Fibroblast of gingiva (primary cell): Measurements from ENCODE around the gene RAB42.
"Not testable (repeated sequence)": the region's sequence is repeated elsewhere in the genome, so short reads cannot be mapped to it uniquely, and the experiment has no call there.

Experiments
- DNase-seq: peaks from one replicate; pipeline ENCODE4 v3.0.0-alpha.2; 2011; ENCODE audit warnings: low read depth

Gene RAB42

DNA sequence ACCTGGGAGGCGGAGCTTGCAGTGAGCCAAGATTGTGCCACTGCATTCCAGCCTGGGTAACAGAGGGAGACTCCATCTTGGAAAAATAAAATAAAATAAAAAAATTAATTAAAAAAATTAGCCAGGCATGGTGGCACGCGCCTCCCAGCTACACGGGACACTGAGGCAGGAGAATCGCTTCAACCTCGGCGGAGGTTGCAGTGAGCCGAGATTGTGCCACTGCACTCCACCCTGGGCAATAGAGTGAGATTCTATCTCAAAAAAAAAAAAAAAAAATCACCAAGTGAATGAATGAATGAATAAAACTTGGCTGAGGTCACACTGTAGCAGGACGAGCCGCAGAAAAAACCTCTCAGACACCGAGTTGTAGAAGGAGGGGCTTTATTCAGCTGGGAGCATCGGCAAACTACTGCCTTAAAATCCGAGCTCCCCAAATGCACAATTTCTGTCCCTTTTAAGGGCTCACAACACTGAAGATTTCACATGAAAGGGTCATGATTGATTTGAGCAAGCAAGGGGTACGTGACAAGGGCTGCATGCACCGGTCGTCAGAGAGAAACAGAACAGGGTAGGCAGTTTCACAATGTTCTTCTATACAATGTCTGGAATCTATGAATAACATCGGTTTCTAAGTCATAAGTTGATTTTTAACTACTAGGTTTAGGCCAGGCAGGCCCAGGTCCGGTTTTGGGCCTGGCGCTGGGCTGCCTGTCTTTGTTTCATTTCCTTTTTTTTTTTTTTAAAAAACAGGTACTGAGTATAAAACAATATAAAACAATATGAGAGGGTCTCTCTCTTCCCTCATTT lies 5.3 kb upstream of the RAB42 start:
- not testable (repeated sequence) for DNase-seq

DNA sequence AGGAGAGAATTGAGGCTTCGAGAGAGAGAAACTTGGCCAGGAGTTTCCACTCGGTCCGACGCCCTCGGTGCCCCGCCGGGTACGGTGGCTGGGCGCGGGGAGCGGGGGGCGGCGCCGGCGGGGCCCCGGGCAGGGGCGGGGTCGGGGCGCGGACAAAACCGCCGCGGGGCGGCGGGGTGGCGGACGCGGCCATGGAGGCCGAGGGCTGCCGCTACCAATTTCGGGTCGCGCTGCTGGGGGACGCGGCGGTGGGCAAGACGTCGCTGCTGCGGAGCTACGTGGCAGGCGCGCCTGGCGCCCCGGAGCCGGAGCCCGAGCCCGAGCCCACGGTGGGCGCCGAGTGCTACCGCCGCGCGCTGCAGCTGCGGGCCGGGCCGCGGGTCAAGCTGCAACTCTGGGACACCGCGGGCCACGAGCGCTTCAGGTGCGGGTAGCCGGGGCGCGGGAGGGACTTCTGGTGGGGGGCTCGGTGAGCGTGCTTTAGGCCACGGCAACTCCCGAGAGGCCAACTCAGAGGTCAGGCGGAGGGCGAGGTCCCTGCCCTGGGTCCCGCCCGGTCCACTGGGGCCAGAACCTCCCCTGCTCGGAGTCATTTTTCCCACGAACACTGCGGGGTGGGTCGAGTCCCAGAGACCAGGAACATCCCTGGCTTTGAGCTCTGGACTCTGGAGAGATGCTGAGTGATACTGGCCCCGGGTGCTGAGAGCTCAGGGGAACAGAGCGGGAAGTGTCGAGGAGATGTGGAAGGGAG lies 431 bp downstream of the RAB42 start:
- no peak for DNase-seq

DNA sequence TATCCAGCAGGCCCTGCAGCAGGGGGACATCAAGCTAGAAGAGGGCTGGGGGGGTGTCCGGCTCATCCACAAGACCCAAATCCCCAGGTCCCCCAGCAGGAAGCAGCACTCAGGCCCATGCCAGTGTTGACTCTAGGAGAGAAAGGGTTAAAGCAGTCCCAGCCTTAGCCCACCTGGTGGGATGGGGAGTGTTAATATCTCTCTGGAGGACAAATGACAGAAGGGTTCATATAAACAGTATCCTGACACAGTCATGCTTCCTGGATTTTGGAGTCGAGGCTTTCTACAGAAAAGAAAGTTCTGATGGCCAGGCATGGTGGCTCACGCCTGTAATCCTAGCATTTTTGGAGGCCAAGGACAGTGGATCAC lies 1.9 kb downstream of the RAB42 start:
- not testable (repeated sequence) for DNase-seq

DNA sequence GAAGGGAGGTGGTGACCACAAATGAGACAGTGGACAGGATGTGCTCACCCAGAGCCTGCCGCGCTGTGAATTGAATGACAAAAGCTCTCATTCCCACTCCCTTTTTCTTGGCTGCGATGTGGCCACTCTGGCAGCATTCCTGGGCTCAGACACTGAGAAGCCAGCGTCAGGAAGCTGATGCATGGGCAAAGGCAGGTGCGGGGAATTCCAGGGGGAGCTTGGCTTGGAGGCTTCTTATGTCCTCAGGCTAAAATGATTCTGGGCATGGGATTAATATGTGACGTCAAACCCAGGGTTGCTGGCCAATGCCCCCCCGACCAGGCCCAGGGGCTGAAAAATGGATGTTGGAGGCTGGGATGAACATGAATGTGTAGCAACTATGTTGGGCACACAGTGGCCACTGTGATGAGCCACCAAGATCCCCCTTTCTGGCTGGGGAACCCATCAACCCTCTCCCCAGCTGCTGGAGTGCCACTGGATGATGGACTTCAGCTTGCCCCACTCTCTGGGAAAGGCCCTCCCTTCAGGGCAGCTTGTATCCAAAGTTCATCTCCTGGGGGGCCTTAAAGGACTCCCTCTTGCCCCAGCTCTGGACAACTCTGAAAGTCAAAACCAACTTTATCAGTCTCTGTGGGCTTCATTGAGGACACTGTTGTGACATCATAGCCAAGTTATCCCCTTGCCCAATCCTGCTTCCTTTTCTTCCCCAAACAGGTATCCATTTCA lies 2.8 kb downstream of the RAB42 start:
- peak; percentile 69 for DNase-seq

DNA sequence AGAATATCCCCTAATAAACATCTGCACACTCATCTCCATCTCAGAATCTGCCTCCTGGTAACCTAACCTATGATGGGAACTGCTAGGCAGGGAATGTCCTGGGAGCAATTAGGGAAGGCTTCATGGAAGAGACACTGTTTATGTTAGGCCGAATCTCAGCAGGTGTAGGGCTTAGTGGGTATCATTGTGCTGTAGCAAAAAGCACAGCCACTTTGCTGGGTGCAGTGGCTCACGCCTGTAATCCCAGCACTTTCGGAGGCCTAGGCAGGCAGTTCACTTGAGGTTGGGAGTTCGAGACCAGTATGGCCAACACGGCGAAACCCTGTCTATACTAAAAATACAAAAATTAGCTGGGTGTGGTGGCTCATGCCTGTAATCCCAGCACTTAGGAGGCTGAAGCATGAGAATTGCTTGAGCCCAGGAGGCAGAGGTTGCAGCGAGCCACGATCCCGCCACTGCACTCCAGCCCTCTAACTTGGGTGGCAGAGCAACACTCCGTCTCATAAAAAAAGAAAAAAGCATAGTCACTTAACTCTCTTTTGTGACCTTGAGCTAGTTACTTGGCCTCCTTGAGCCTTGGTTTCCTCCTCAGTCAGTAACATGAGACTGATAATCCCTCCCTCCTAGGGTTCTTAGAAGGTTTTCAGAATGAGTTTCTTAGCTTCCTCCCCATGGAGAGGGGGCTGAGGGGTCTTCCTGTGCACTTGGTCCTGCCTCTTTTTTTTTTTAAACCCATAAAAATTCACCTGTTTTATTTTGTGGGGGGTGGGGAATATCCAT lies 3.5 kb downstream of the RAB42 start:
- no peak for DNase-seq

DNA sequence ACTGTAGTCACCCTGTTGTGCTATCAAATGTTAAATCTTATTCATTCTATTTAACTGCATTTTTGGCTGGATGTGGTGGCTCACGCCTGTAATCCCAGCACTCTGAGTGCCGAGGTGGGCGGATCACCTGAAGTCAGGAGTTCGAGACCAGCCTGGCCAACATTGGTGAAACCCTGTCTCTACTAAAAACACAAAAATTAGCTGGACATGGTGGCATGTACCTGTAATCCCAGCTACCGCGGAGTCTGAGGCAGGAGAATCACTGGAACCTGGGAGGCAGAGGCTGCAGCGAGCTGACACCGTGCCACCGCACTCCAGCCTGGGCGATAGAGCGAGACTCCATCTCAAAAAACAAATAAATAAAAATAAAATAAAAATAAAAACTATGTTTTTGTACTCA lies 4.2 kb downstream of the RAB42 start:
- DNase-seq: not testable (repeated sequence)

DNA sequence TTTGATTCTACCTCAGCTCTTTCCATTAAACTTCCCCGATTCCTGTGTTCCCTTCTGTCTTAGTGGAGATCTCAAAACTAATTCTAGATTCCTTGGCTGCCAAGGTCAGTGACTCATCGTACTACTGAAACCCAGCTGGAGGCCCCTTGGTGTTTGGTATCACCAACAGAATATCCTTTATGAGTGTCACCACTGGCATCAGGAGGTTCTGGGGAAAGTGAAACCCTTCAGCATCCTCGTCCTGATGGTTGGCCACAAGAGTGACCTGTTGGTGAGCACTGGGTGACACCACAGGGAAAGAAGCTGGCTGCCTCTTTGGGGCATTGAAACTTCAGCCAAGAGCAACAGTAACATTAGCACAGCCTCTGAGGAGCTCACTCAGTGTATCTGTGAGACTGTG lies 9.6 kb downstream of the RAB42 start:
- DNase-seq: peak; percentile 93

DNA sequence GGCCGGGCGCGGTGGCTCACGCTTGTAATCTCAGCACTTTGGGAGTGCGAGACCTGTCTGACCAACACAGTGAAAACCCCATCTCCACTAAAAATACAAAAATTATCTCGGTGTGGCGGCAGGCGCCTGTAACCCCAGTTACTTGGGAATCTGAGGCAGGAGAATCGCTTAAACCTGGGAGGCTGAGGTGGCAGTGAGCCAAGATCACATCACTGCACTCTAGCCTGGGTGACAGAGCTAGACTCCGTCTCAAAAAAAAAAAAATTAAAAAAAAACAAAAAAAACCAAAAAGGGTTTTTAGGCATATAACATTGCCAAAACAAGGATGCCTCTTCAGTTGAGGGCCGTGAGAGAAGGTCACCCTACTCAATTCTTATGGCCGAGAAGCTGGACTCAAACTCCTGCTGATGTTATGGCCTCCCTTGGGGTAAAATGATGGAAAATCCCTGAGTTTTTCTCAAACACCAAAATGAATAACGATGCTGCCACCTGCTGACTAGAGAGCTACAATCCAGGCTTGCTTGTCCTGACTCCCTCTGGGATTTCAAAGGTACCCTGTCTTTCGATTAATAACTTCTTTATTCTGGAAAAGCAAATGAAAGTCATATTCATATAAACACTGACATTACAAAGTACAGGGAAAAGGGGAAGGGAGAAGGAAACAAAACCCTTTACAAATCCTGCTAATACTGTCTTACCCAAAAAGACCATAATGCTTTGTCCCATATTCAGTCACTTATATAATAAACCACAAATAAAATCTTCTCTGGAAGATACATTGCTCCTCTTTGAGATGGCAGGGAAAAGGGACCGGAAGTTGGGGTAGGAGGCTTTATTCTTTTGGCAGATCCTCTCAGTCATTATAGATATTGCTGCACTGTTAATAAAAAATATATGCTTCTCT lies 10.7 kb downstream of the RAB42 start:
- DNase-seq: peak; percentile 68

DNA sequence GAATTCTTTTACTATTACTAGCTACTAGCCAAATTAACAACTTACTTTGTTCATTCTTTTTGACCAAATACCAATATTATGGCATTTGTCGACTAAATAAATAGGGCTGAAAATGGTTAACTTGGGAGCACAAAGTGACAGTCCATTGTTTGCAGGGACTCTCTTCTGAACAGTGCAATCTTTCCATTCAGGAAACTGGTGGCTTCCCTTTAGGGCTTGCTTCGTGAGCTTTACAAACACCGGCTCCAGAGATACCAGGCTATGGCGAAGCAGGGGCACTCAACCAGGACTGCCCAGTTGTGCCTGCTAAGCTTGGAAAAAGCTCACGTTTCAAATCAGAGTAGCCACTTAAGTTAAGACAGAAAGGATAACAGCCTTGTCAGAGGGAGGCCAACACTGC lies 12.3 kb downstream of the RAB42 start:
- DNase-seq: no peak

DNA sequence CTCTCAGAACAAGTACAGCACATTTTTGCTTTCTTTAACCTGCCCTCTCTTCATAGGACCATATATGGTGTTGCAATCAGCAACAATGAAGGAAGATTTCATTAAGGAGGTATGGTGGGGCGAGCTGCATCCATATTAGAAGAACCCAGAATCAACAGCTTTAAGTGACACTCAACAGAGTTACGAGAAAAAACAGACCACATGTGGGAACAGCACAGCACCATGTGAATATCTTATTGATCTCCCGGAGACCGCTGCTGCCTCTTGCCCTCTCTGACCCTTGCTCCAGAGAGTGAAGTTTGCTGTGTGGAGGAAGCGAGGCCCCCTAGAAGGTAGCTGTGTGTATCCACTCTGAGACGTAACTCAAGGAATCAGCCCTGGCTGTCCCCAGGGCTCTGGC lies 12.9 kb downstream of the RAB42 start:
- DNase-seq: no peak

DNA sequence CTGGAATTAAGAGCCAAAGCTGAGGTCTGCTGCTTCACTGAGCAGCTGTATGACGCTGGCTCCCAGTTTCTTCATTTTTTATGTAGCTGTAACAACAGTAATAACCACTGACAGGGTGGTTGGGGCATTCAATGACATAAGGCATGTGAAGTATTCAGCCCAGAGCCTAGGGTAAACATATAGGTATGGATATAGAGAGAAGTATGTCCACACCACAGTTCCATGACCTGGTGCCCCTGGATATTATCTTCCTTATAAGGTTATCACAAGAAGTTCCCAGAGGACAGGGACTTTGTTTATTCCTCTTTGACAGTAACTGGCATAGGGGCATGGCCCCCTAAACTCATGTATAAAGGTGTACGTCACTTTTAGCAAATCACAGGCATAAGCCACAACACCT lies 14.7 kb downstream of the RAB42 start:
- DNase-seq: no peak

DNA sequence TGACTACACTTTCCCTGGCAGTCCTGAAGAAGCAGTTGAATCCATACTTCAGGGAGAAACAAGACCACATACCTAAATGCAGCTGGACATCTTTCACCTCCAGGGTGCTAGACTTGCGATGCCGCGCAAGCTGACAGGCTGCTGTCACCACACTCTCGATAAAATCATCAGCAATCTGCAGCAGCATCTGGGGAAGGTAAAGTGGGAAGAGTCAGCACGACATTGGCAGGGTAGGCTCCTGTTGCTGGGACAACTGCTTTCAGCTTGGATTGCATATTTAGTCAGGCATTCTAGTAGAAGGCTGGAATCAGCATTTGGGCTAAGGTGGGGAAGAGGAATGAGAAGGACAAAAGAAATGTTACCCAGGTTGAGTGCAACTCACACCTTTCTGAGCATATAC lies 21.1 kb downstream of the RAB42 start:
- DNase-seq: no peak

DNA sequence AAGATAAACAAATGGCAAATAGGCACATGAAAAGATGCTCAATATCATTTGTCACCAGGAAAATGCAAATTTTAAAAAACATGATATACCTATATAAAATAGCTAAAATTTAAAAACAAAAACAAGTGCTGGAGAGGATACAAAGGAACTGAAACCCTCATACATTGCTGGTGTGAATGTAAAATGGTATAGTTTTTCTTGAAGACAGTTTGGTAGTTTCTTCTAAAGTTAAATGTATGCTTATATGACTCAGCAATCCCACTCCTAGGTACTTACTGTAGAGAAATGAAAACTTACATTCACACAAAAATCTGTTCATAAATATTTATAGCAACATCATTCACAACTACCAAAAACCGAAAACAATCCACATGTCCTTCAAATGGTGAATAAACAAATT lies 39.6 kb downstream of the RAB42 start:
- no peak for DNase-seq

DNA sequence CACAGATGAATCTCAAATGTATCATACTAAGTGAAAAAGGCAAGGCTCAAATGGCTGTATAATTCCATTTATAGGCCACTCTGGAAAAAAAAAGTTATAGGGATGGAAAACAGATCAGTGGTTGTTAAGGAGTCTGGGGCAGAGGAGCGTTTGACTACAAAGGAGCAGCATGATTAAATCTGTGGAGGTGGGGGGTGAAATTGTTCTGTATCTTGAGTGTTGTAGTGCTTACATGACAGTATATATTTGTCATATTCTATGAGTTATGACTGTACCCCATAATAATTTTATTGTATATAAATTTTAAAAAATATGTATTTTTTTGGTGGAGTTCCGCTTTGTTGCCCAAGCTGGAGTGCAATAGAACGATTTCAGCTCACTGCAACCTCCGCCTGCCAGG lies 40.5 kb downstream of the RAB42 start:
- DNase-seq: no peak

DNA sequence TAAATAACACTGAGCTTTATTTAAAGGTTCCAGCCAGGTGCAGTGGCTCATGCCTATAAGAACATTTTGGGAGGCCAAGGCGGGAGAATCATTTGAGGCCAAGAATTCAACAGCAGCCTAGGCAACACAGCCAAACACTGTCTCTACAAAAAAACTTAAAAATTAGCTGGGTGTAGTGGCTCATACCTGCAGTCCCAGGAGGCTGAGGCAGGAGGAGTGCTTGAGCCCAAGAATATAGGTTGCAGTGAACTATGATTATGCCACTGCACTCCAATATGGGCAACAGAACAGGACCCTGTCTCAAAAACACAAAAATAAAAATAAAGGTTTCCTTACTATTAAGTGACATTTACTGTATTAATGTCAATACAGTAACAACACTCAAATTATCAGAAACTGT lies 48.7 kb downstream of the RAB42 start:
- DNase-seq: no peak

DNA sequence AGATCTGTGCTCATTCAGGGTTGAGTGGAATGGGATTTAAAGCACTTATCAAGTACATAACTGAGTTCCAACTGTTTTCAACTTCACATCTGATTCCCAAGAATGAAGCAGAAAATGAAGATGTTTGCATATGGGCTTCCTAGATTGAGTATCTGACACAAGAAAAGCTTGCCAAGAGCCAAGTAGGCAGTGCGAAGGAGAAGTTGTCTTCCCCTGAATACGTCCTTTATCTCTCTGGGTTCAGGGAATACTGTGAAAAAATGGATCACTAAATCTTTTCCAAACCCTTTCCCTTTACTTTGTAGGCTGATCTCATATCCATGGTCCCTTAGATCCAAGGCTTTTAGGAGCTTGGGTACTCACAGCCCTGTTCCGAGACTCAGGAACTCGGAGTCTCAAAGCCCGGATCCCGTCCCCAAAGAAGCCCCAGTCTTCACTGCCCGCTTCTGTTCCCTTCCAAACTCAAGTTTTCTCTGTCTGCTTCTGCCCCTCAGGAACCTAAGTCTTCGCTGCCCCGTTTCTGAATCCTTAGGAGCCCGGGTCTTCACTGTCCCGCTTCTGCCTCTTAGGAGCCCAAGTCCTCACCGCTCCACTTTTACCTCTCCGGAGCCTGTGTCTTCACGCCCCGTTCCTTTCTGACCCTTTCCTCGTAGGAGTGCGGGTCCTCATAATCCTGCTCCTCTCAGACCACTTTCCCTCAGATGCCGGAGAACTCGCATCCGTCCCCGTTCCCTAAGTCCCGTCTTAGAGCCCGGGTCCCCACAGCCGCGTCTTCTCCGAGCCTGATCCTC lies 50.2 kb downstream of the RAB42 start:
- peak; percentile 21 for DNase-seq

DNA sequence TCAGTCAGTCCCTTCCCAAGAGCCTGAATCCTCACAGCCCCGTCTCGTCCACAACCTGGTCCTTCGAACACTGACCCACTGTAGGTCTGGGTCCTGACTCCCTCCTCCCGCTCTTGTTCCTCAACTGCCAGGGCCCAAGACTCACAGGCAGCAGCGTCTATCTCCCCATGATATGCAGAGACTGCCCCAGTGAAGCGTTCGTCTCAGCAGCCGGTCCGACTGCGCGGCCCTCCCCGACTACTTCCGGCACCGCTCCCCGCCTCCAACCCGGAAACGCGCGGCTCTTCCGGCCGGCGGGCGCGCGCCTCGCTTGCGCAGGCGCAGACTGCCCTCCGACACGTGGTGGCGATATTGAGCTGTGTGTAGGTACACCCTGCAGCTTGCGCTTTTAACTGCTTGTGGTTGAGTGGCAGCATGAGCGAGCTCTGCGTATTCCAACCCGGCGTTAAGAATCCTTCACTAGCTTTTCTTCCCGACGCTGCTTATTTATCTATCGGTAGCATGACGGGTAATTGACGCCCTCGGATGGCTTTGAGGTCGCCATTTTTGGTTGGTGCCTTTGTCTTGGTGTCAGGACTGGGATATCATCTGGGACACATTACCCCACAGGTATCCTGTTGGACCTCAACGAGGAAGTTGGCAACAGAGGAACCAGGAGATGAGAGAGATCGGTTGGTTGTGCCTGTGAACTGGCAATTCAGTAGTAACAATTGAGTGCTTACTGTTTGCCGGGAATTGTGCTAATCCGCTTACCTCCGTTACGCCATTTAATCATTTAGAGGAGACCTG lies 51.0 kb downstream of the RAB42 start, which contains the start of gene TAF12:
Gene TAF12 (minus strand): TSS at position 221 of the 789 bp plus-strand sequence. CDS start 20,986 bp downstream, outside the sequence.
- DNase-seq: peak; percentile 94

DNA sequence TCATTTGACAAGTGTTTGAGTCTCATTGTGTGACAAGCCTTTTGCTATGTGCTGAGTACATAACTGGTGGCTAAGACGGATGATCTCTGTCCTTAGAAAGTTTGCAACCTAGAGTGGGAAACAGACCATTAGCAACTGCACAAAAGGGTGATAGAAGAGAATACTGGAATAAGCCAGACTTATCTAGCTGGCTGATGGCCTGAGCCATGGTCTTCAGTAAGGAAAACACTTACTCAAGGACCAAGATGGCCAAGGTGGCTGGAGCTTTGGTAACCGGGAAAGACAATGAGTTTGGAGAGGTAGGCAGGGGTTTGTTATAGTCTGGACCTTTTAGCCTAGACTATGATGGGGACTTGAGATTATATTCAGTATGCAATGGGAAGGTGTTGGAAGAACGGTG lies 52.4 kb downstream of the RAB42 start:
- no peak for DNase-seq
